Measurements from ENCODE around the gene CLDN25. TPM values are rescaled to one million over a fixed set of nuclear protein-coding genes. Genes with fewer than 3 reads are reported as not detected.

CLDN25 gene
- total RNA-seq, 2 experiments from 2014 or later: not detected

GRCh38 chr11:113817162-113817561, 37.6 kb downstream of the CLDN25 start:
- Mint-ChIP-seq H3K9me3 (no peaks in the 10 kb centered on the region), H3K27ac (no peak overlapping the region), H3K36me3 (ENCODE audit: low read depth) (peaks cover 68% of the 10 kb centered on the region), H3K4me1 (ENCODE audit: low read depth) (no peaks in the 10 kb centered on the region), H3K27me3 (no peaks in the 10 kb centered on the region), H3K4me3 (no peak overlapping the region)
- no peak overlapping the region for H3K4me3 ChIP-seq (ENCODE audit: low read length)
- intact Hi-C loops (cut with DNase I, micrococcal nuclease): no loop called here
- no peak for TF ChIP-seq CTCF (IDR thresholded peaks at IDR 0.05)
- peaks cover 18% of the 10 kb centered on the region for H3K36me3 ChIP-seq (ENCODE audit: insufficient read depth, low read length)
- H3K9me3 ChIP-seq (ENCODE audit: control insufficient read depth in 1 of 2, insufficient read depth in 1 of 2, low read length in 2 of 2): no peaks in the 10 kb centered on the region
- ChIA-PET POLR2A (no interaction called here), CTCF (no interaction called here)
- no peaks in the 10 kb centered on the region for H3K4me1 ChIP-seq (ENCODE audit: insufficient read depth, low read length)
- no peak overlapping the region for H3K27ac ChIP-seq (ENCODE audit: low read depth in 1 of 2, low read length in 2 of 2)
- DNase-seq (no peak), ATAC-seq (ENCODE audit: poor library complexity) (no peak)
- no peaks in the 10 kb centered on the region for H3K27me3 ChIP-seq (ENCODE audit: control insufficient read depth in 1 of 2, insufficient read depth in 2 of 2, low read length in 2 of 2)

GRCh38 chr11:113817626-113818025, 38.0 kb downstream of the CLDN25 start:
- H3K4me3 Mint-ChIP-seq: no peak overlapping the region
- CTCF ChIA-PET: no interaction called here
- H3K9me3 Mint-ChIP-seq: no peaks in the 10 kb centered on the region
- intact Hi-C loops (cut with DNase I, micrococcal nuclease): no loop called here
- Histone ChIP-seq H3K27ac (ENCODE audit: low read depth in 1 of 2, low read length in 2 of 2) (no peak overlapping the region), H3K4me3 (ENCODE audit: low read length) (no peak overlapping the region), H3K9me3 (ENCODE audit: control insufficient read depth in 1 of 2, insufficient read depth in 1 of 2, low read length in 2 of 2) (no peaks in the 10 kb centered on the region), H3K4me1 (ENCODE audit: insufficient read depth, low read length) (no peaks in the 10 kb centered on the region), H3K36me3 (ENCODE audit: insufficient read depth, low read length) (peaks cover 18% of the 10 kb centered on the region), H3K27me3 (ENCODE audit: control insufficient read depth in 1 of 2, insufficient read depth in 2 of 2, low read length in 2 of 2) (no peaks in the 10 kb centered on the region)
- POLR2A ChIA-PET: no interaction called here
- peaks cover 67% of the 10 kb centered on the region for H3K36me3 Mint-ChIP-seq (ENCODE audit: low read depth)
- H3K27ac Mint-ChIP-seq: no peak overlapping the region
- H3K4me1 Mint-ChIP-seq (ENCODE audit: low read depth): no peaks in the 10 kb centered on the region
- H3K27me3 Mint-ChIP-seq: no peaks in the 10 kb centered on the region
- no peak for TF ChIP-seq CTCF (IDR thresholded peaks at IDR 0.05)
- no peak for ATAC-seq (ENCODE audit: poor library complexity)
- no peak for DNase-seq

- POLR2A ChIA-PET: no interaction called here
These were observed 38.8 kb downstream of the CLDN25 start for GRCh38 chr11:113818426-113818825.

More at GRCh38 chr11:113818426-113818825, 38.8 kb downstream of the CLDN25 start:
- Mint-ChIP-seq H3K9me3 (no peaks in the 10 kb centered on the region), H3K4me1 (ENCODE audit: low read depth) (no peaks in the 10 kb centered on the region), H3K27me3 (no peaks in the 10 kb centered on the region), H3K4me3 (no peak overlapping the region), H3K27ac (no peak overlapping the region), H3K36me3 (ENCODE audit: low read depth) (peaks cover 68% of the 10 kb centered on the region)
- no peak overlapping the region for H3K4me3 ChIP-seq (ENCODE audit: low read length)
- H3K27me3 ChIP-seq (ENCODE audit: control insufficient read depth in 1 of 2, insufficient read depth in 2 of 2, low read length in 2 of 2): no peaks in the 10 kb centered on the region
- intact Hi-C loops (cut with DNase I, micrococcal nuclease): no loop called here
- CTCF ChIA-PET: no interaction called here
- DNase-seq (no peak), ATAC-seq (ENCODE audit: poor library complexity) (no peak)
- H3K4me1 ChIP-seq (ENCODE audit: insufficient read depth, low read length): no peaks in the 10 kb centered on the region
- H3K36me3 ChIP-seq (ENCODE audit: insufficient read depth, low read length): peaks cover 18% of the 10 kb centered on the region
- H3K9me3 ChIP-seq (ENCODE audit: control insufficient read depth in 1 of 2, insufficient read depth in 1 of 2, low read length in 2 of 2): no peaks in the 10 kb centered on the region
- H3K27ac ChIP-seq (ENCODE audit: low read depth in 1 of 2, low read length in 2 of 2): no peak overlapping the region
- no peak for TF ChIP-seq CTCF (IDR thresholded peaks at IDR 0.05)

Measured in CD4-positive, alpha-beta T cell (primary cell).